Myocyte (in vitro differentiated cells): ENCODE measurements around the gene TP73. TPM values are rescaled to one million over a fixed set of nuclear protein-coding genes. Genes with fewer than 3 reads are reported as not detected.

ENCODE experiments used
- DNase-seq: peaks from one replicate; pipeline ENCODE4 v3.0.0-alpha.2; 2012; ENCODE audit warnings: low read depth
- total RNA-seq: library from RNA; depleted of rRNA; stranded (reverse); fragments of >200 nt; gene quantifications from 2 replicates; pipeline ENCODE4 v1.2.3, GENCODE V29; 2014

Gene TP73
- total RNA-seq, 1 donor from 2014 or later: 2.2 TPM

DNA sequence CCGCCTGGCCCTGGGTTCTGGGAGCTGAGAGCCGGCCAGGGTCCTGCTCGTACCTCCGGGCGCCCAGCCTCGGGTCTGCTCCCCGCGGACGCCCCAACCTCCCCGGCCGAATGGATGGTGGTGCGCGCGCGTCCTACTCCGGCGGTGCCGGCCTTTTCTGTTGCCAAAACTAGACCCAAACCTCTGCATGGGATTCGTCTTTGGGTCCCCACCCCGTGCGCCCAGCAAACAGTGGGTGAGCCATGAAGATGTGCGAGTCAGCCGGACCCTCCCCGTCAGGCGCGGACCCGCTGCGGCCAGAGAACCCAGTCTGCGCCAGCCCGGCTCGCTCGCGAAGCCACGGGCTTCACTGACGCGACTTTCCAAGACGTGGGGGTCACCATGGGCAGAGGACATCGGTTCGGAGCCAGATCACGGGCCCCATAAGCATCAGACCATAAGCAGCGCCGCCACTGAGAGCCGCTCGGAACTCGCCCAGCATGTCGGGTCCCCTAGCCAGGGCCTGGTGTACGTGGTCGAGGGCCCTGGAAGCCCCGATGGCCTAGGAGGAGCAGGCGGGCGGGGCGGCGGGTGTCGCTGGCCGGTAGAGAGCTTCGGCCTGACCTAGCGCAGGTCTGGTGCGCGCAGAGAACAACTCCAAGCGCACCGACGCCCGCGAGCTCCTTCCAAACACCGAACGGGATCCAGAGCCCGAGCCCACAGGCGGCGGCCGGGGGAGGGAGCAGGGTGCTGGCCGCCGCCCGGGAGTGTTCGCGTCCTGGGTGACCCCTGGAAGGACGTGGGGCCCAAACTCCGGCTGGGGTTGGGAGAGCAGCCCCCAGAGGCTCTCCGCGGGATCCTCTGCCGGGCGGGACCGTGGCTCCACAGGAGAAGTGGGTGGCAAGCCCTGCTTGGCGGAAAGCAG is 1.0 kb upstream of the TP73 start:
- DNase-seq: no peak

DNA sequence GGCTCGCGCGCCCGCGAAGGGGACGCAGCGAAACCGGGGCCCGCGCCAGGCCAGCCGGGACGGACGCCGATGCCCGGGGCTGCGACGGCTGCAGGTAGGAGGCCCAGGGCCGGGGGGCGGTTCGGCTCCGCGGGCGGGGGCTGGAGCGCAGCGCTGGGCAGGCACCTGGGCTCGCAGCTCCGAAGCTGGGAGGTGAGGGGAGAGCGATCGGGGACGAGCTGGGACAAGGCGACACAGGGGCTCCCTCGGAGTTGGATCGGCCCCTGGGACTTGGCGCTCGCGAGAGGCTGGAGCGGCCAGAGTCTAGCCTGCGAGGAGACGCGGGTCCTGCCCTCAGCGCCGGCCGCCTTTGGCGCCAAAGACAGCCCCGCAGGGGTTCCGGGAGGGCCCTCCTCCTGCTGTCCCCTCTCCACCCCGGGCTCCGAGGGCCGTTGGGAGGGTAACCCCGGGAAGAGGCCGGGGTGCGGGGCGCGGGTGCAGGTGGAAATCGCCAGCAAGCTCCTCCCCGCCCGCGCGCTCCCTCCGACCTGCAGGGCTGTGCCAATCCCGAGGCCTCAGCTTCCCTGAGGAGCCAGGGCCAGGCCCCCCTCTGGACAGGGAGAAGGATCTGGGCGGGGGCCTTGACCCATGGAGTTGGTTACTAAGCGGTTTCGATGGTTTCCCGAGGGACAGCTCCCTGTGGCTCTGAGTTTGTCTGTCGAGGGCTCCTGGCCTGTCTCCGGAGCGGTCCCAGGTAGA is 401 bp downstream of the TP73 start:
- DNase-seq: no peak

- no peak for DNase-seq
Observed at GRCh38 chr1:3653286-3653618, 936 bp downstream of the TP73 start.

- peak; percentile 84 for DNase-seq
Observed at GRCh38 chr1:3654549-3655281, 2.4 kb downstream of the TP73 start.

DNA sequence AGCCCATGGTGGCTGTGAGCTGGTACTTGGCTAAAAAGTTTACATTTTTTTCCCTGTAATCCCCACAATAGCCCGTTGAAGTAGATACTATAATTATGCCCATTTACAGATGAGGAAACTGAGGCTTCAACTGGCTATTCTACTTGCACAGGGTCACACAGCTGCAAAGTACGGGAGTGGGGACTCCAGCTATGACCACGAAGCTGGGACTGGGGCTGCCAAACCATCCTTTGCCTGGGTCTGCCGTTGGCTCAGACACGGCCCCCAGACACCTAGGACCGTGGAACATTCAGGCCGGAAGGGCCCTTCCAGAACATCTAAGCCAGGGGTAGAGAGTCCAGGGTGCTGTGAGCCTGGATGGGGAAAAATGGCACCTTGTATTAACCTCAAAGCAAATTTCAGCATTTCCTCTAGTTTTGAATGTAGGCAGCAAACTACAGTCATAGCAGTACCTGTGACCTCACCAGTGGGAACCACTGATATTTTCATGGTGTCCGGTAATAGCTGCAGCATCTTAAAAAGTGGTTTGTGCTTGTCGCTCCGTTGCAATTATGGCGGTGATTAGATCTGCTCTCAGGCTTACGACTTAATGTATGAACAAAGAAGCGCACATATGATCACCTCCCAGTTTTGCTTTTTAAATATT is 4.3 kb downstream of the TP73 start:
- DNase-seq: no peak

- no peak for DNase-seq
Observed at GRCh38 chr1:3657096-3657475, 4.8 kb downstream of the TP73 start.

DNA sequence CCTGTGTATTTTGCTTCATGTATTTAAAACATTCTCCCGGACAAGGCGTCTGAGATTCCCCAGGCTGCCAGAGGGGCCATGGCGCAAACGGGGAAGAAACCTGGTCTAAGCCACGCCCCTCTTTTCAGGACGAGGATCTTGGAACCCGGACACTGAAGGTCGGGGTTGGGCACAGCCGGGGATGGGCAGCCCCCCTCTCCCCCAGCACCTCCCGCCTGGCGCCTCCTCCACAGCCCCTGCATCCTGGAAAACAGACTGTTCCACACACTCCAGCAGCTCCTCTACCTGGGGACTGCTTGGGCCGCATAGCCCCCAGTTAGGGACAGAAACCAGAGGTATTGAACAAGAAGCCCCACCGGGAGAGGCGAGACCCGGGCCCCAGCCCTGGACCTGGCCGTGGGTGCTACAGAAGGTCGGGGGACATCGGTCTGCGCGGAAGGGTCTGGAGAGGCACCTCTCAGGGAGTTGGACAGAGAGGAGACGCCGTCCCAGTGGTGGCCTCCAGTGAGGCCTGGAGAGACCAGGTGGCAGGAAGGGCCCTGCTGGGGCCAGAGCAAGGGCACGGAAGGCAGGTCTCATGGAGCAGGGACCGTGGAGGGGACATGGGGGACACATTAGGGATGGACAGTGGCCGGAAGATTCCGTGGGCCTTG is 5.4 kb downstream of the TP73 start:
- no peak for DNase-seq

- DNase-seq: no peak
Observed at GRCh38 chr1:3658231-3658615, 5.9 kb downstream of the TP73 start.

GRCh38 chr1:3659093-3659492 is 6.8 kb downstream of the TP73 start:
- no peak for DNase-seq

DNA sequence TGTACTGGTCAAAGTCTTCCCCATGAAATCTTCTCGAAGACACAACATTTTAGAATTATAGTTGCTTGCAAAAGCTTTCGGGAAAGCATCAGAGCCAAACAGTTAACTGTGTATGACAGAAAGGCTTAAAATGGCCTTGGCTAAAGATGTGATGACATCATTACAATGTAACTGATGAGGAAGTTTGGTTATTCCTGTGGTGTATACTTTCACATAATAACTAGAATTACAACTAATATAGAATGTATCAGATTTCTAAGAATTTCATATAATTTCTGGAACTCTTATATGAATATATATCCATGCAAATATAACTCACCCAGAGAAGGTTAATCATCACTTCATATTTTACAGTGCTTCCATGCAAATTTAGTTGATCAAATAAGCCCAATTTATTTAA is 8.4 kb downstream of the TP73 start:
- no peak for DNase-seq

DNA sequence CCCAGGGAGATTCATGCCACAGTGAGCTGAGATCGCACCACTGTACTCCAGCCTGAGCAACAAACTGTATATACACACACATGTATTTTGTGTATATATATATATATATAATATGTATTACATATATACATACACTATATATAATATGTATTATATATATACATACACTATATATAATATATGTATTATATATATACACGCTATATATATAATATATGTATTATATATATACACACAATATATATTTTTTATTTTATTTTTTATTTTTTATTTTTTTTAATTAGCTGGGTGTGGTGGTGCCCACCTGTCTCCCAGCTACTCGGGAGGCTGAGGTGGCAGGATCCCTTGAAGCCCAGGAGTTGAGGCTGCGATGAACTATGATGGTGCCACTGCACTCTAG is 9.3 kb downstream of the TP73 start:
- DNase-seq: no peak

- DNase-seq: no peak
Observed at GRCh38 chr1:3662080-3662671, 9.9 kb downstream of the TP73 start.

DNA sequence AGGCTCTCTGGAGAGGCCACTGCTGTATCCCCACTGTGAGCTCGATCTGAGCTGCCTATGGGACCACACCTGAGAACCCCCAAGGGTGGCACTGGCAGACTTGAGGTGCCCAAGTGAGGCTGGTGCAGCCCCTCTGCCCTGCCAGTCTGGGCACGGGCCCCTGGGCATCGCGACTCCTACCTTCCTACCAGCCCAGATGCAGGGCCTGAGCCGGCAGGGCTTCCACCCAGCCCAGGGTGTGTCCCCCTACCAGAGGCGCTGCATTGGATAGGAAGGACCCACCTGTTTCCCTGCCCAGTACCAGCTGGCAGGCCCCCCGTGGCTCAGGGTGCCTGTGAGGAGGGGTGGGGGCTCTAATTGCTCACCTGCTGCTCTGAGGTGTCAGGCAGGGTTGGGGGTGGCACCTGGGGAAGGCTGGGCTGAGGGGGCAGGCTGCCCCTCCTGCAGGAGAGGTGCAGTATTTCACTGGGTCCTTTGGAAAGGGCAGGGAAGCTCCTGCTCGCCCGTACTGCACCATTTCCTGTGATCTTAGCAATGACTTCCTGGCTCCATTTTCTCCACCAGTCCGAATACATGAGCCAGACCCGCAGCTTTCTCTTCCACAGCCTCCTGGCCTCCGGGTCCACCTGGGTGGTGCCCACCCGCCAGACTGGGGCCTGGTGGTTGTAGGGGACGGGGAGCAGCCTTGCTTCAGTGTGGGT is 11.8 kb downstream of the TP73 start:
- DNase-seq: no peak

GRCh38 chr1:3664700-3665375 is 12.5 kb downstream of the TP73 start:
- DNase-seq: no peak

- no peak for DNase-seq
Observed at GRCh38 chr1:3668148-3668547, 15.8 kb downstream of the TP73 start.

DNA sequence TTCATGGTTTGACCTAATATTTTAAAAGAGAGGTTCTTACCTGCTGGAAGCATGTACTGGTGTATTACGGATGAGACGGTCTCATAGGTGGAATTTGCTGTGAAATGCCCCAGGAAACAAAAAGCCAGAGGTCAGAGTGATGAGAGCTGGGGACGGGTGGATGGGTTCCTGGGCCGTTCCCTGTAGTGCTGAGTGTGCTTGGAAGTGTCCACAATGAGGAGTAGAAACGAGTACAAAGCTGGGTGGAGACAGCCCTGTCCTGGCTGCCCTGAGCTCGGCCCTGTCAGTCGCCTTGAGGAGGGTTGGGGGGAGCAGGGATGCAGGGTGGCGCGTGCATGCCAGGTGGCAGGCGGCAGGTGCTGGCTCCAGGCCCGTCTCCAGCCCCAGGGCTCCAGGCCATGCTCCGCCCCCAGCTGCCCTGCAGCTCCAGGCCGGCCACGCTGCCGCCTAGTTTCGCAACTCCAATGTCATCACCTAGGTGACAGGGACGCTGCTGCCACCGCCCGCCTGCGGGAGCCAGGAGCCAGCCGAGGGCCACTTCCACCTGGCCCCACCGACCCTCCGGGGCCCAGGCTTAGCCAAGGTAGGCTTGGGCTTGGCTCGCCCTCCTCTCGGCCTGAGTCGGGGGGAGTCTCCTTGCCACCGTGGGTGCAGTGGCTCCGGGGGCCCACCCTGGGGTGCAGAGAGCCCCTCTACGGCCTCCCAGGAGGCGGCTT is 16.4 kb downstream of the TP73 start:
- DNase-seq: peak; percentile 79

GRCh38 chr1:3669421-3669821 is 17.1 kb downstream of the TP73 start:
- DNase-seq: no peak

DNA sequence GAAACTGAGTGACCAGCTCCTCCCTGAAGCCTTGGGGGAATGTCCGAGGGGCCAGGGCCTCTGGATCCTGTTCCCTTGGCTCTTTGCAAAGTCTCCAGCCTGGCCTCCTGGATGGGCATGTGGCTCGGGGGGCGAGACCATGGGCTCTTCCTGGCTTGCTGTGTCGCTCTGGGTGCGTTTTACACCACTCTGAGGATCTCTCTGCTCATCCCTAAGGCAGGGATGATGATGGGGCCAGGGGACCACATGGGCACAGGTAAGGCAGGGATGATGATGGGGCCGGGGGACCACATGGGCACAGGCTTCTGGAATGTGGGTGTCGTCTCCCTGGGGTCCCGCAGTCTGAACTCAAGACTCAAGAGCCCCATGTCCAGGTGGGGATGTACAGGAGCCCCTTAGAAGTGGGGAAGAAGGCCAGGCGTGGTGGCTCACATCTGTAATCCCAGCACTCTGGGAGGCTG is 17.7 kb downstream of the TP73 start:
- no peak for DNase-seq

- DNase-seq: no peak
Observed at GRCh38 chr1:3670823-3671265, 18.5 kb downstream of the TP73 start.
